ENCODE data around the gene VAV3. TPM values are rescaled to one million over a fixed set of nuclear protein-coding genes. Genes with fewer than 3 reads are reported as not detected.
"Not testable (repeated sequence)": the region's sequence is repeated elsewhere in the genome, so short reads cannot be mapped to it uniquely, and the experiment has no call there.

VAV3 gene
- 4.7 and 126 TPM in 2 replicates for total RNA-seq

DNA sequence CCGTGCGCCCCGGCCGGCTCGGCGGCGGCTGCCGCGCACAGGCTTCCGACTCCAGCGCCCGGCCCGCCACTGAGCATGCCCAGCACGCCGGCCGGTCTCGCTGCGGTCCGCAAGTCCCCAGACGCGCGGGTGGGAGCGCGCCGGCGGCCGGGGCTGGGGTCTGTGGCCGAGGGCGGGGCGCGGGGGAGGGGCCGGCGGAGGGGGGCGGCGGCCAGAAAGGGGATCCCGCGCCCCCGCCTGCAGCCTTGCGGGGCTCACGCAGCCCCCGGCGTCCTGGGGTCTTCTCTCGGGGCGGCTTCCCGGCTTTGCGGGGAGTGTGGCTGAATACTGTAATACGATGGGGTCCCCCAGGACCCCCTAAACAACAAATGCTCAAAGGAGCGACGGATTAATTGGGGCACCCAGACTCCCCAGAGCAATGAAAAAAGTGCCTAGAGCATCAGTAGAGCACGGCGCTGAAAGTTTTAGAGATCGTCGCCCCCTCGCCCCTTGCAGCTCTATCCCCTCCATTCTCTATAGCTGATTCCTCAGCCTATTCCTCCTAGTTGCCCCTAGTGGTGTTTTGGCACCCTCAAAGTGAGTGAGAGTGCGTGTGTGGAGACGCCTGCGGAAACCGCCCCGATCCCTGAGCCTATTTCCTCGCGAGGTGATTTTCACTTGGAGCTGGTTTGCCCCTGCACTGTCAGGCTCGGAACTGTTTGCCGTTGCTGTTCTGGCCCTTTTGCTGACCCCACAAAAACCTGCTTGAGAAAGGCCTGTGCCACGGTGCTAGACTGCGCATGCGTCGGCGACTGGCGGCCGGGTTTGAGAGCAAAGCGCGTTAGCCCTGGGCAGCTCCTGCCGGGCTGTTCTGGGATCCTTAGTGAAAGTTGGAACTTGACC lies at the start of gene VAV3:
TSS of gene VAV3 (minus strand) at position 71 of the 882 bp plus-strand sequence. CDS start 311 bp downstream, outside the sequence.
- peak; percentile 41 for DNase-seq (ENCODE audit: low read depth)

DNA sequence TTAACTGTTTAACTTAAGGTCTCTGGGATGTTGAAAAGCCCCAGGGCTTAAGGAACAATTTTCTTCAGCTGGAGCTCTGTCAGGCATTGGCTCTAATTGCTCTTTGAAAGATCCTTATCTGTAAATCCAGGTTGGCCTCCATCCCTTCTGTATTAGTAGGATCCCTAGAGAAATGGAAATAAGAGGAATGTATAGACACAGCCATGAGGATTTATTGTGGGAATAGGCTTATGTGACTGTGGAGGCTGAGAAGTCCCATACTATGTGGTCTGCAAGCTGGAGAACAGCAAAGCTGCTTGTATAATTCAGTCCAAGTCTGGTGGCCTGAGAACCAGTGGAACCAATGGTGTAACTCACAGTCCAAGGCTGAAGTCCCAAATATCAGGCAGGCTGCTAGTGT lies 47.6 kb upstream of the VAV3 start:
- DNase-seq (ENCODE audit: low read depth) = no peak

DNA sequence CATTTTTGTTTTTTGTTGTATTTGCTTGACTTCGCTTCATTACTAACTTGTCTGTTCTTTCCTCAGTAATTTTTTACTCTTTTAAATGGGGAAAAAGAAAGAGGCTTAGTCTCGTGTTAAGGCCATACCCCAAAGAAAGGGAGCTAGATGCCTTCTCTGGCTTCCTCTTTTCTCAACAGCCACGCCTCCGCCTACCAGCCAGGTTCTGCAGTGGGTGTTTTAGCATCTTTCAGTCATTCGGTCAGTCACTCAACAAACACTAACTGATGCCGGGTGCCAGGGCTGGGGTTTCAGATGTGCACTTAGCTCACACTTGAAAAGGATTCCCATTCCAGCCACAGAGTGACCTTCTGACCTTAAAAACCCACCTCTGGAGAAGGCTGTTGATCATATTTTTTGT lies 46.3 kb upstream of the VAV3 start:
- no peak for DNase-seq (ENCODE audit: low read depth)

GRCh38 chr1:108010581-108010980 lies 45.6 kb upstream of the VAV3 start:
- no peak for DNase-seq (ENCODE audit: low read depth)

DNA sequence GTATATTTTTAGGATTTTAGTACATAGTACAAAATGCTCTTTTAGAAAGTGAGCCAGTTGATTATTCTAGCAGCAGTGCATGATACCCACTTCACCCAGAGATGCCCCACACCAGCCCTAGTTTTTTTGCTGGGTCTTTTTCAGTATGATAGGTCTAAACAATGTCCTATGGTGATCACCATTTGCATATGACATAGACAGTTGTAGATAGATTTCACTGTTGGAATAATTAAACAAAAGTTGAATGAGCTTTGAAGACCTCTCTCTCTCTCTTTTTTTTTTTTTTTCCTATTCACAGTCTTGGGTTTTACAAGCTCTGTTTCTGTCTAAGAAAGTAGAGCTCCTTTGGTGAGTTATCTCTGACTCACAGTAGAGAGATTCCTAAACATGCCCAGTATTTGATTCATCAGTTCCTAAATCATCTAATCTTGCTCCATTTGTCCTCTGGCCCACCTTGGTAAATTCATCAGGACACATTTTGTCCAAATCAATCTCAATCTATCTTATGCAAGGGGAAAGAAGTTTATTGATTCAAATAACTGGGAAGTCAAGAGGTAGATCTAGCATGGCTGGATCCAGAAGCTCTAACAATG lies 44.7 kb upstream of the VAV3 start:
- DNase-seq (ENCODE audit: low read depth) = peak; percentile 80

- DNase-seq (ENCODE audit: low read depth) = no peak
These were observed 42.6 kb upstream of the VAV3 start for GRCh38 chr1:108007531-108007930.

GRCh38 chr1:108007070-108007469 lies 42.1 kb upstream of the VAV3 start:
- DNase-seq (ENCODE audit: low read depth) = no peak

GRCh38 chr1:108004919-108005318 lies 39.9 kb upstream of the VAV3 start:
- not testable (repeated sequence) for DNase-seq (ENCODE audit: low read depth)

DNA sequence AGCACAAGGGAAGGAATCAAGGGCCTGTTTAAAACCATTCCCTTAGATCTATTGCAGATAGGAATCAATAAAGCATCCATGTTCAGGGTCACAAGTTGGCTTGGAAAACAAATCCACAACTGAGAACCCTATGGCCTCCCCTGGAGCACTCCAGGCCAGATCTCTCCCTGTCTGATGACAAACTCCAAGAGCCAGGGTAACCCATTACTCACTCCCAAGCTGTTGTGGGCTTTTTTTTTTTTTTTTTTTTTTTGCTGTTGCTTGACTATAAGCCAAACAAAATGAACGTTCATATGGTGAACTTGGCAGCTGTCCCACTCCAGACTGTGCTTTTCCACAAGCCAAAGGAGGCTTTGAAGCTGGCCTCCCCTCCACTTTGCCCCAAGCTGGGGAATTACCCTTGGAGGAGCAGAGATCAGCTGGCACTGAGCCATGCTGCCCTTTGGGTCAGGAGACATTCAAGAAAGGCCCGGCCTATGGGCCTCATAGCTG lies 35.7 kb upstream of the VAV3 start:
- DNase-seq (ENCODE audit: low read depth) = peak; percentile 95

GRCh38 chr1:108000184-108000583 lies 35.2 kb upstream of the VAV3 start:
- no peak for DNase-seq (ENCODE audit: low read depth)

DNA sequence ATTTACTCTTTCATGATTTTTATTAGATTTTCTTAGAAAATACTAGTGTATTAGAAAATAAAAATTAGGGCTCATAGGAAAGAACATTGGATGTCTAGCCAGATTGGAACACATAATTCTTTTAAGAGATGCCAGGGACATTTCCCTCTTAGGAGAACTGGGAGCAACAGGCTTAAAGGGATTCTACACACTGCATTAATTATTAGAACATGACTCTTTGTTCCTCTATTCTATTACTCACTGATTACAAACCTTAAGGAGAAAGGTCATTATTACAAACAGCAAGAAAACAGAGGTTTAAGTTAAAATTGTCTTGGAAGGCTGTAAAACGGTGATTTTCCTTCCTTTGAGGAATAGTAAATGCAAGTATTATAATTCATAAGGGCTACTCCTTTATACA lies 32.9 kb upstream of the VAV3 start:
- DNase-seq (ENCODE audit: low read depth) = peak; percentile 36

- peak; percentile 88 for DNase-seq (ENCODE audit: low read depth)
These were observed 28.9 kb upstream of the VAV3 start for GRCh38 chr1:107993920-107994319.

DNA sequence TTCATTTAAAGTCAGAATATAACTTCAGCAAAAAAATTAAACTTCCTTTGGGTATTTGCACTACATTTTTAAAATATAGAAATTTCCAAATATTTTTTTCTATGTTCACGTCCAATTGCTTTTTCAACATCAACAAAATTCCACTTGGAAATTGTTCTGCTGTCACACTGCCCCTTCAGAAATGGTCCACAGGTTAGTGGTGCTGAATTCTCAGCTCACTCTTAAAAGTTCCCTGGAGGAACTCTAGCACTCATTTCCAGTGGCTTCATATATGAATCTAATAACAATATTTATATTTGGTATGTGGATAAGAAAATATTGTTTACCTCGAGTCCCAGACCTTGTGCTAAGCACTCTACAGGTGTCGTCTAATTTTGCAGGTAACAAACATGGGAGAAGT lies 27.4 kb upstream of the VAV3 start:
- no peak for DNase-seq (ENCODE audit: low read depth)

DNA sequence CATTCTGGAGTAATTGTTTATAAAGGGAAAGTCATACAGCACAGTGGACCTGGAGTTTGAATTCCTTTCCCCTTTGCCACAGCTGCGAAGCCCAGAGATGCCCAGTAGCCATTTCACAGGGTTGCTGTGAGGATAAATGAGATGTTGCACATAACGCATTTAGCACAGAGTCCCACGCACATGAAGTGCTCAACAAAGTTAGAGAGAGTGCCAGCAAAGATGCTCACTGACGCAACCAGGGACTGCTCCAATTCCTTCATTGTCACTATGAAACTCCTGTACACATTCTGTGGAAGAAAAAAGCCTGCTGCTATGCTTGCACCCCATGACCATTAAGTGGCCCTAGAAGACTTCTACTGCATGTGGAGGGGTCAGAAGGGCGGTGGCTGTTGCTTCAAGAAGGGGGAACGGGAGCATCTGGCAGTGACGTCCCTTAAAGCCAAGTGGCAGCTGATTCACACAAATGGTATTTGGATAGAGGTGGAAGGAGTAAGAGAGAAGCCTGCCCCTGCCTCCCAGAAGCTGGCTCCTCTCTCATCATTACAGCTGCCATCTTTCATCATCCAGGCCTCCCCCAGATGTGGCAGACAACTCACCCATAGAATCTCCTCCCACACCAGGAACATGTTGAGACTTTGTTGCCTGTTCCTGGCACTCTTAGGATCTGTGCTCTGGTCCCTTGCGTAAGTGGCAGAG lies 26.5 kb upstream of the VAV3 start:
- no peak for DNase-seq (ENCODE audit: low read depth)

- no peak for DNase-seq (ENCODE audit: low read depth)
These were observed 25.6 kb upstream of the VAV3 start for GRCh38 chr1:107990606-107991005.

DNA sequence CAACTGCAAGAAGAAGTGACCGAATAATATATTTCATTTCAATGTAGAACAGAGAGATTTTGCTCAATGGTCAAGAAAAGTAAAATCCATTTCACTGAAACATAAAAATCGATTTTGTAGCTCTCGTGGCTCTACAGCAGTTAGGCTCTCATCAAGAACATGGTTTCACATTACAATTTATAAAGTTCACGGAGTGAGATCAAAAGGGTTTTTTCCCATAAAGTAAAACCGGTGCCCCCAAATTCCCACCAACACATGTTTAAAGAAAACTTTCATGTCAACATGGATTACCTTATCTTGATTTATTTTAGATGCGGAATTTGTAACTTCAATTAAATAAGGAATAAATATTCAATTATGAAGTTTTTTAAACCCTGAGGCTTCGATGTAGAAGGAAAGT lies 16.3 kb upstream of the VAV3 start:
- DNase-seq (ENCODE audit: low read depth) = no peak

- DNase-seq (ENCODE audit: low read depth) = no peak
These were observed 14.9 kb upstream of the VAV3 start for GRCh38 chr1:107979926-107980325.

DNA sequence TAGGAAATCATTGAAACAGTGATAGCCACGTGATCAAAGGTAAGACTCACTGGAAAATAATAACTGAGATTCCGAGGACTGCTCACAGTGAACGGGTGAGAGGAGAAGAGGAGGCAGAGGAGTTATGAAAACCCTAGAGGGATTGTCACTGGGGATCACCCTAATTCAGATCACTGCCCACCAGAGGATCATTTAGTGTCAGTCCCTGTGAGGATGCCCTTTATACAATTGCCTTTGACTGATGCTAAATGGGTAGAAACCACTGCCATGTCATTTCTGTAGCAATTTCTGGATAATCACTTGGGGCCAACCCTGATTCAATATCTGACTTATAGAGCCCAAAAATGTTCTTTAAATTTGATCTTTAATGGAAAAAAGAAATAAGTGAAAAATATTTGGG lies 14.1 kb upstream of the VAV3 start:
- DNase-seq (ENCODE audit: low read depth) = no peak

DNA sequence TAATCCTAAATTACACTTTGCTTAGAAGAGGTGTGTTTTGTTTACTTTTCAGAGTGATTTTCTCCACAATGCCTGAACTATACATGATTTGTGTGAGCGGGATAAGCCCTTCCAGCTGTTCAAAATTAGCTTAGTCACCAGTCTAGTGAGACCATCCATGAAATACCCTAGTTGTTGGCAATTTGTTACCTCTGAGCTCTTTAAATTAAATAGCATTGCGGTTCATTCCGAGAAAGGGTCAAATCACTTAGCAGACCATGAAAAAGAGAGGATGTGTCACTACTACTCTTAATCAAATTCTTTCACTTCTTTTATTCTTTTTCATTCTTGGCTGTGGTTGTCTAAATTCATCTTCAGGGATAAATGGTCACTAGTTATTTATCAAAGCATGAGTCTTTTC lies 11.9 kb upstream of the VAV3 start:
- peak; percentile 58 for DNase-seq (ENCODE audit: low read depth)

- no peak for DNase-seq (ENCODE audit: low read depth)
These were observed 11.5 kb upstream of the VAV3 start for GRCh38 chr1:107976431-107976830.

- no peak for DNase-seq (ENCODE audit: low read depth)
These were observed 10.9 kb upstream of the VAV3 start for GRCh38 chr1:107975851-107976250.

GRCh38 chr1:107974090-107974489 lies 9.1 kb upstream of the VAV3 start:
- no peak for DNase-seq (ENCODE audit: low read depth)

Data from renal cortical epithelial cell (primary cell).